H1 (cell line): ENCODE measurements around the gene MRPS15. TPM values are rescaled to one million over a fixed set of nuclear protein-coding genes. Genes with fewer than 3 reads are reported as not detected.

Experiments used
- KDM4A ChIP-seq: IDR thresholded peaks from one replicate; pipeline ENCODE4 v1.7.1; 2012; ENCODE audit warnings: low read depth, mild to moderate bottlenecking, moderate library complexity, low read length, inconsistent platforms; ENCODE audit not compliant: severe bottlenecking
- polyA plus RNA-seq, 7 experiments: library from polyadenylated mRNA; depleted of rRNA in 3 of 7; stranded (reverse) in 5 of 7; unstranded in 2 of 7; fragments of >200 nt in 5 of 7; fragments of 200-250 nt in 2 of 7; gene quantifications; 1 replicate in 5 of 7; 2 replicates in 1 of 7; 4 replicates in 1 of 7; pipeline versions ENCODE4 v1.2.1 to v1.2.3, GENCODE V29; 2011 to 2013; ENCODE audit warnings: missing spikeins in 2 of 7, mixed read lengths in 2 of 7
- total RNA-seq: library from RNA; stranded (reverse); fragmentation: NEBNext Ultra II Directional; extraction: Animal tissue kit (Norgen Biotek cat#: 25700); gene quantifications from 2 replicates; pipeline ENCODE4 v1.2.1, GENCODE V29; 2021

MRPS15 gene
- total and polyA plus RNA-seq, 2 of the 8 experiments (the other 6 are each of a cell fraction or from before 2014, with no cell fraction given) = 53.6 to 129 TPM

DNA sequence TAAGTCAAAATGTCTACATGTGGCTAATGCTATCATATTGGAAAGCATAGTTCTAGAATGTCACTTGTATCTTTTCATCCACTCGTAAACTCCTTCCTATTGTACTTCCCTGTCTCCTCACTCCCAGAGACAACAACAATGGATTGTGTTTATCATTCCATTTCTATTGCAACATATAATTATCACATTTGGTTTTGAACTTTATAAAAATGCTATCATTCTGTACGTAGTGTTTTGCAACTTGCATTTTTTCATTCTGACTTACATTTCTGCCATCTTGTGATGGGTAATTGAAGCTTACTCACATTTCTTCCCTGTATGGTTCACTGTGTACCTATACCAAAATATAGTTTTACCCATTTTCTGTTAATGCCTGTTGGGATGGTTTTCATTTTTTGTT is 33.0 kb upstream of the MRPS15 start (continued):
- no peak for TF ChIP-seq KDM4A
